Lower leg skin (tissue), 4 donors: ENCODE results near the gene FAM72C. TPM values are rescaled to one million over a fixed set of nuclear protein-coding genes. Genes with fewer than 3 reads are reported as not detected.
"Not testable (repeated sequence)": the region's sequence is repeated elsewhere in the genome, so short reads cannot be mapped to it uniquely, and the experiment has no call there.

Experiments used
- DNase-seq, 2 donors: peaks; one replicate each; pipeline ENCODE4 v3.0.0-alpha.2; 2019; ENCODE audit warnings: low spot score in 2 of 2
- H3K4me3 ChIP-seq: fragments of 200-600 bp; sonication (generic); 2 replicates; pipeline ENCODE4 v1.5.1; 2017; ENCODE audit warnings: mild to moderate bottlenecking, low read depth; ENCODE audit not compliant: poor library complexity, severe bottlenecking
- WGBS, 2 donors: methylation state at CpG; one replicate each; pipeline ENCODE4 v1.1.5; 2018; 5-methylcytosine and 5-hydroxymethylcytosine counted together
- intact Hi-C: fragments of 100-400 bp; cut with DNase I; formaldehyde crosslinking; loops from one replicate; pipeline ENCODE4 v1.15.0; 2023; ENCODE audit warnings: low total_unique reads
- total RNA-seq, 4 donors: library from RNA; depleted of rRNA; stranded (reverse); fragments of >200 nt; gene quantifications; one replicate each; pipeline ENCODE4 v1.1.0, GENCODE V29; 2016

The FAM72C gene
- total RNA-seq, 4 donors from 2014 or later, result 0.34 to 3.1 (median 0.69) TPM

DNA sequence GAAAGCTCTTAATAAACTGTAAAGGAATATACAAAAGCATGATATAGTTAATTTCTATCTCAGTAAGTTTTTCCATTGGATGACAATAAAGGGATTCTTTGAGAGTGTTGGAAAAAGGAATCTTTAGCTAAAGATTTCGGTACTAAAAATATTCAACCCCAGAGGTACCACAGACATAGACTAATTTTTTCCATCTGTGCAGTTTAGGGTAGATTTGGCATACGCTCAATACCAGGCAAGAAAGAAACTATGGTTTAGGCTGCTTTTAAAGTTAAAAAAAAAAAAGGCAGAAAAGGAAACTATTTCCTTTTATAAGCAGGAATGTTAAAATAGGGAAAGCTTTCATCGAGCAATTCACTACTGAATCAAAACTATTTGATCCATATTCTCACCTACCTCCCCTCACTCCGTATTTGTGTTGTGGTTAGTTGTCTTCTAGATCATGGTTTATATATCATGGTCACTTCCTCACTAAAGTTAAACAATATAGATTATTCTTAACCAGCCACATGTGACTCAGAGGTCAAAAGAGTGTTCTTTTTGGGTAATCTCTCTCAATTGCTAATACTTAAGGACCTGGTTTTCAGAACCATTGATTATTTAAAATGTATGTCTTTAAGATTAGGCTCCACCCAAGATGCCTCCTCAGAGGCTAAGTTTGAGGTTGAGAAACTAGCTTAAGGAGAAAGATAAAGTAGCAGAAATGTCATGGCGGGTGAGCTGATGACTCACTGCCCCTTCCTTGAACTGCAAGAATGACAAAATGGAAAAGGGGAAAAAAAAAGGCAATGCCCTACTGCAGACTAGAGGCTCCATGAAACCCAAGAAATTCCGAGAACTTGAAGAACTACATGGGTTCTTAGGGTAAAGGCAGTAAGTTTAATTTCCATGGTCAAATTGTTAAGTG is 20.0 kb downstream of the FAM72C start:
- no CpG with 5 or more reads among the region's 6 CpGs for WGBS, 2 donors
- intact Hi-C loops, H3K4me3 ChIP-seq, DNase-seq: not testable (repeated sequence)

DNA sequence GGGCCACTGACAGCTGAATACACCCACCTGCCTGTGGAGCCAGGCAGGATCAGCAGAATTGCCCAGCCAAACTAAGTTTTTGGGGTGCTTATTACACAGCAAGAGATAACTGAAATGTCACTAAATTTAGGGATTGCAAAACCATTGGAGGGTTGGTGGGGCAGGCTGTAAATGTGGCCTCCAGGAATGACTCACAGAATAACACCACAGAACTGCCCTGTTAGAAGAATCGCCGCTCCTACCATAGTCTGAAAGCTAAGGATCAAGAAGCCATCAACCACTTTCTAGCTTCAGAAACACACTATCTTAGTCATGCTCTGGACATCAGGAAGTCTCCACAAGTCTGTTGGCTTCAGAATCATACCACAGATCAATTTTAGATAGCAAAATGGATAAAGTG is 24.0 kb downstream of the FAM72C start:
- no CpG with 5 or more reads among the region's 2 CpGs for WGBS, 2 donors
- DNase-seq, H3K4me3 ChIP-seq, intact Hi-C loops: not testable (repeated sequence)

DNA sequence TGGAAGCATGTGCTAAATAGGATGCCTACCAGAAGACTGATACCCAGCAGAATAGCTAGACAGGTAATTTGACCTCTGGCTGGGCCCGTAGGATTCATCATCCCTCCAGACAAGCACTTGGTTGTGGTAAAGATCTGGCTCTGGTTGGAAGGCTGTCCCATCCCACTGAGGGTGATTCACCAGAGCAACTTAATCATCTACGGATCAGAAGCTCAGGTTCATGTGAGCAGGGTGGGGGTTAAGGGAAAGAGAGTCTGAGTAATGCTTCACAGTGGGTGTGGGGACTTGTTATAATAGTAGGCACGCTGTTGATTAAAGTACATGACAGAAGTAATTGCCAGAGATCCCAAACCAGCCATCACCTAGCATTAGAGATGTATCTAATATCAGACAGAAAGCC is 26.5 kb downstream of the FAM72C start:
- intact Hi-C loops, H3K4me3 ChIP-seq, DNase-seq: not testable (repeated sequence)
- WGBS, 2 donors, result no CpG with 5 or more reads among the region's 3 CpGs

DNA sequence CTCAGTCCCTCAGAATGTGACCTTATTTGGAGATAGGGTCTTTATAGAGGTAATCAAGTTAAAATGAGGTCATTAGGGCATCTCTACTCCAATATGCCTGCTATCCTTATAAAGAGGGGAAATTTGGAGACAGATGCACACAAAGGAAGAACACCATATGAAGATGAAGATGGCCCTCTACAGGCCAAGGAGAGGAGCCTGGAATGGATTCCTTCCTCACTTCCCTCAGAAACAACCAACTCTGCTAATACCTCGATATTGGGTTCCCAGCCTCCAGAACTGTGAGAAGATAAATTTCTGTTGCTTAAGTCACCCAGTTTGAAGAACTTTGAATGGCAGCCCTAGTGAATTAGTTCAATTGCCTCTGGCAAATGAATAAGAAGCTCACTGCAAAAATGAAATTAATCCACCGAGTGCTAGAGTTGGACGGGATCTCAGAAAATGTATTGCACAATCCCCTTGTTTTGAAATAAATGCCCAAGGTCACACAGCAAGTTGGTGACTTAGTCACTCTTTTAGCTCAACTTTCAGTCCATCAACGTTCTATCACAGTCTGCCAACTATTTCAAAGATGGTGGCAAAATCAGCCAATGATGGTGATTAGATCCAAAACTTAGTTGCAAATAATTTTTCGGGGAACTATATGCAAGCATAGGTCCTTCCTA is 27.1 kb downstream of the FAM72C start:
- intact Hi-C loops, DNase-seq, H3K4me3 ChIP-seq: not testable (repeated sequence)
- no CpG with 5 or more reads among the region's 5 CpGs for WGBS, 2 donors

DNA sequence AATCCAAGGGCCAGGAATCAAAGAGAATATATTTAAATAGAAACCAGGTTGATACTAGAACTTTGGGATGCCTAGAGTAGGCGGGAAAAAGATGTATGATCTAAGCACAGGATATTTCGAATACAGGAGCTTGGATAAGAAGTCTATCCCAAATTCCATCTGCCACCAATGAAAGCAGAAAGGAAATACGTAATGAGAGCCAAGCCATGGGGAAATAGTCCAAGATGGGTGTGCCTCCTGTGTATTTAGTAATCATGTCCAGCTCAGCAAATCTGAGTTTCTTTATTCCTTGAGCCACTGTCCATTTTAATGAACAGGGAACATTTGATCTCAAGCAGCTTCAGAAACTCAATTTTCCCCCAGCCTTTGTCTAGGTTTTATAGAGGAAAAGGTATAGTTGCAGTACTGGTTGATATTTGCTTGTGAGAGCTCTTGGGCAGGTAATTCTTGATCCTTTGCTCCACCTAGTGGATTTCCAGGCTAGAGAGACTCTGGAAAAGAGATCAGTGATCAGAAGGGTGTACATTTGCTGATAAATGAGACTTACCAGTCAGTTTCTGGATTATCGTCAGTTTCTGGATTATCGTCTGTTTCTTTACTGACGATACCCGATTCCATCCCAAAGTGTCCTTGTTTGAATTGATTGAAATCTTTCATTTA is 28.3 kb downstream of the FAM72C start:
- H3K4me3 ChIP-seq, DNase-seq, intact Hi-C loops: not testable (repeated sequence)
- no CpG with 5 or more reads among the region's 7 CpGs for WGBS, 2 donors

DNA sequence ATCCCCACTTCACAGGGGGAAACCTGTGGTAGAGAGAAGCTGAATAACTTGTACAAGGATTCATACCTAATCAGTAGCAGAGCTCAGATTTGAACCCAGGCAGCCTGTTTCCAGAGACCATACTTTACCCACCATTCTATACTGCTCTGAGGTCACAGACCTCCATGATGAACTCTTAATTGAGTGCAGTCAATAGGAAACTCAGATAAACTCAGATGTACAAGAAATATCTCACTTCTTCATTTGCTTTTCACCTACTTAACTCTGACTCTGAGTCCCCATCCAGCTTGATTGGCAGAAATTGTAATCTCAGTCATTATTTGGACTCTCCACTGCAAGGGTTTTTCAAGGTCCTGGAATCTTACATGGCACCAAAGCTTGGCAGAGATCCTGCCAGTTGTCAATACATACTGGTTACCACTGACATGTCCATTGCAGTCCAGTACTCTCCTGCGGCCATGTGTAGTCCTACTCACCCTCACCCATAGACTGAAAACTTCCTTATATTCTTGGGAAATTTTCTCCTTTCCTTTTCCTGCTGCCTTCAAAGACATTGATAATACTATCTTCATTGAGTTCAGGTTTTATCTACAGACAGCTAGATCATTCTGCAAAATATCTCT is 29.4 kb downstream of the FAM72C start:
- intact Hi-C loops, DNase-seq, H3K4me3 ChIP-seq: not testable (repeated sequence)
- WGBS, 2 donors, result no CpG with 5 or more reads among the region's 1 CpG

DNA sequence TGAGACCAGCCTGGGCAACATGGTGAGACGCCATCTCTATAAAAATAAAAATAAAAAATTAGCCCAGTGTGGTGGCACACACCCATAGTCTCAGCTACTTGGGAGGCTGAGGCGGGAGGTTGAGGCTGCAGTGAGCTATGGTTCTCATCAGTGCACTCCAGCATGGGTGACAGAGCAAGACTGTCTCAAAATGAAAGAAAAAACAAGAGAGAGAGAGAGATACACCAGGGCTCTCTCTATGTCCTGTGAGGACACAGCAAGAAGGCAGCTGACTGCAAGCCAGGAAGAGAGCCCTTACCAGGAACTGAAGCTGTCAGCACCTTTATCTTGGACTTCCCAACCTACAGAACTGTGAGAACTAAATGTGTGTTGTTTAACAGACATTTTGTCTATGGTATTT is 32.1 kb downstream of the FAM72C start:
- DNase-seq, H3K4me3 ChIP-seq, intact Hi-C loops: not testable (repeated sequence)
- no CpG with 5 or more reads among the region's 2 CpGs for WGBS, 2 donors

DNA sequence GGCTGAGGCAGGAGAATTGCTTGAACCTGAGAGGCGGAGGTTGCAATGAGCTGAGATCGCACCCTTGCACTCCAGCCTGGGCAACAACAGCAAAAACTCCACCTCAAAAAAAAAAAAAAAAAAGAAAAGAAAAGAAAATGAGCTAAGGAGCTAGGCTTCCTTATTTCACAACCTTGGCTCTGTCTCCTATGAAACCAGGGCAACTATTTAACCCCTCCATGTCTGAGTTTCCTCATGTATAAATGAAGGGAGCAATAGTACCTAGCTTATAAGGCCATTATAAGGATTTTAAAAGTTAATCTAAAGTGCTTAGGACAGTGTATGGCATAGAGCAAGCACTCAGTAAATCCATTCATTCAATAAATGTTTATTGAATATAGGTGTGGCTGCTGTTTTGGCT is 32.9 kb downstream of the FAM72C start:
- intact Hi-C loops, DNase-seq, H3K4me3 ChIP-seq: not testable (repeated sequence)
- no CpG with 5 or more reads among the region's 2 CpGs for WGBS, 2 donors

DNA sequence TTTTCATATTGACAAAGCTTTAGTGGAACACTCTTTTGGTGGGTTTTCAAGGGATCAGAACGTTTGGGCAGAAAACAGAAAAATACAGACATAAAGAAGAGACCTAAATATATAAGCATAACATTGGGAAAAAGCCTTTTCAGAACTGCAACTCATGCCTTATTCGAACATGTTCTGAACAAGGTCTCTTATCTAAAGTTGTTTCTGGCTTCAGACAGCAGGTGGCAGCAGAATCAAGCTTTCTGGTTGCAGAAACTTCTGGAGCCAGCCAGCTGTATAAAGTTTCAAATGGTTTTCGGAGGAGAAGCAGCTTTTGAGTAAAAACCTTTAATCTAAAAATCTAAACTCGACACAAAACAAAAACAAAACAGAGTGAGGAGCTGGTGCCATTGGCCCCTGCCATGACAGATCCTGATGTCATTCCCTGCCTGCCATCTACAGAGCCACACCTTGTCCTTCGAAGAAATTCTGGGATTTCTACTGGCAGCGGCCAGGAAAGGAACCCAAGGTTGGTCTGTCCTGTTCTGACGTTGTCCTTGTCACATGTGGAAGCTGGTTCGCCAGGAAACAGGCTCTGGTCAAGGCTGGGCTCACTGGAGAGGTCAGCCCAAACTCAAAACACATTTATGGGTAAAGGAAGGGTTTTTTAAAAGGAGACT is 35.2 kb downstream of the FAM72C start:
- DNase-seq, result peak; percentile 15 to 85
- 0% methylated on average over 1 to 2 of the region's 8 CpGs for WGBS, 2 donors
- intact Hi-C loops, H3K4me3 ChIP-seq: not testable (repeated sequence)

DNA sequence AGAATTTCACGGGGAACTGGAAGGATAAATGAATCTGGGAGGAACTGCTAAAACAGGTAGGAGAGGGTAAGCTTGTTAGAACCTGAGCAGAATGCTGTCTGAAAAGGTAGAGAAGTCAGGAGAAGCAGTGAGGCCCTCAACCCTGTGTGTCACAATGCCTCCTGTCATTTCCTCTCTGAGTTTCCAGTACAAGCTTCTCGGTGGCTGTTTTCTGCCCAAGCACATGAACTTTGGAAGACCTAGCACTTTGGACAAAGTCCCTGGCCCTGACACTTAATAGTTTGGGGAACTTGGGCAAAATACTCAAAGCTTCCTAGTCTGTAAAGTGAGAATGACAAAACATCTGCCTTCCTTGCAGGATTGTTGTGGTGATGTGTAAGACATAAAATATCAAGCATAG is 52.7 kb downstream of the FAM72C start:
- H3K4me3 ChIP-seq, intact Hi-C loops, DNase-seq: not testable (repeated sequence)
- no CpG with 5 or more reads among the region's 2 CpGs for WGBS, 2 donors

DNA sequence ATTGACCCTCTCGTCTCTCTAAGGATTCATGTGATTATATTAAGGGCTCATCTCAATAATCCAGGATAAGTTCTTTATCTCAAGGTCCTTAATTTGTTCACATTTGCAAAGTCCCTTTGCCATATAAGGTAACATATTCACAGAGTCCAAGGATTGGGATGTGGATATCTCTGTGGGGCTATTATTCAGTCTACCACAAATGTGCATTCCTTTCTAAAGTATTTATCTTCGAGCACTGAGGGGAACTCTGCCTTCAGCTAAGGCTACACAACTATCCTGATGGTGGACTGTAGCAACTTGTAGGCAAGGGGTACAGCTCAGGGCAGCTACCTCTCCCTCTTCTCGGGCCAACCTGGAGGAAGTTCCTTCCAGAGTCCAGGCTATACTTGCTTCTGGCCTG is 53.2 kb downstream of the FAM72C start:
- H3K4me3 ChIP-seq, intact Hi-C loops, DNase-seq: not testable (repeated sequence)
- no CpG with 5 or more reads among the region's 3 CpGs for whole genome bisulfite sequencing, 2 donors

DNA sequence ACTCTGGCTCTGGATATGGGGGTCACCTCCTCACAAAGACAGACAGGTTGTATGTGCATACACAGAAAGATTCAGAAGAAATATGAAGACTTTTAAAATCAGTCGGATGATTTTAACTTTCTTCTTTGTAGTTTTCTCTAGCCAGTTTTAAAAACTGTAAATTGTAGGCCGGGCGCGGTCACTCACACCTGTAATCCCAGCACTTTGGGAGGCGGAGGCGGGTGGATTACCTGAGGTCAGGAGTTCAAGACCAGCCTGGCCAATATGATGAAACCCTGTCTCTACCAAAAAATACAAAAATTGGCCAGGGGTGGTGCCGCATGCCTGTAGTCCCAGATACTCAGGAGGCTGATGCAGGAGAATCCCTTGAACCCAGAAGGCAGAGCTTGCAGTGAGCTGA is 58.1 kb downstream of the FAM72C start:
- WGBS, 2 donors, result 82 to 95% methylated on average over 5 to 6 of the region's 7 CpGs
- intact Hi-C loops, result not testable (repeated sequence)

More for the DNA sequence above, 58.1 kb downstream of the FAM72C start:
- not testable (repeated sequence) for H3K4me3 ChIP-seq, DNase-seq
